Activated naive CD8-positive, alpha-beta T cell treated with anti-CD3 and anti-CD28 coated beads for 36 hours (primary cell): ENCODE measurements around the gene RFC5. TPM values are rescaled to one million over a fixed set of nuclear protein-coding genes. Genes with fewer than 3 reads are reported as not detected.
A peak's percentile ranks its signal among the peaks of the same experiment; 100 is the strongest.

Experiments used
- DNase-seq: peaks from one replicate; pipeline ENCODE4 v3.0.0; 2021
- H3K27ac Mint-ChIP-seq: one replicate; pipeline ENCODE4 v1.8.0; 2022; ENCODE audit warnings: mild to moderate bottlenecking, moderate library complexity, mixed read lengths
- H3K27me3 Mint-ChIP-seq: one replicate; pipeline ENCODE4 v1.8.0; 2022; ENCODE audit warnings: mild to moderate bottlenecking, mixed read lengths
- H3K36me3 Mint-ChIP-seq: one replicate; pipeline ENCODE4 v1.8.0; 2021; ENCODE audit warnings: mild to moderate bottlenecking, mixed read lengths
- H3K4me1 Mint-ChIP-seq: one replicate; pipeline ENCODE4 v1.8.0; 2021; ENCODE audit warnings: mixed read lengths
- H3K4me3 Mint-ChIP-seq: one replicate; pipeline ENCODE4 v1.8.0; 2022; ENCODE audit warnings: mild to moderate bottlenecking, moderate library complexity, mixed read lengths
- H3K9me3 Mint-ChIP-seq: one replicate; pipeline ENCODE4 v1.8.0; 2022; ENCODE audit warnings: mixed read lengths
- total RNA-seq, 2 experiments: library from RNA; stranded (reverse); gene quantifications; one replicate each; pipeline ENCODE4 v1.2.3, GENCODE V29; 2021

The RFC5 gene
- total RNA-seq, 2 experiments from 2014 or later: 71.7 to 72.5 TPM

DNA sequence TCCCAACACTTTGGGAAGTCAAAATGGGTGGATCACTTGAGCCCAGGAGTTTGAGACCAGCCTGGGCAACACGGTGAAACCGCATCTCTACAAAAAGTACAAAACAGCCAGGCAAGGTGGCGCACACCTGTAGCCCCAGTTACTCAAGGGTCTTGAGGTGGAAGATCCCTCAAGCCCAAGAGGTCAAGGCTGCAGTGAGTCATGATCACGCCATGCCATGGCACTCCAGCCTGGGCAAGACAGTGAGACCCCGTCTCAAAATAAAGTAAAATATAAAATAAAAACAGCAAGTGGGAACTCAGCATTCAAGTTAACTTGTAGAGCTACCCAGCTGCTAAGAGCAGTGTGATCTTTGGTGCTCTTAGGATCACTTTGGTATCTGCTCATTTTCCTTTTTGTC is 12.7 kb downstream of the RFC5 start:
- peak overlapping the region; percentile 60 for H3K27ac Mint-ChIP-seq
- DNase-seq: no peak
- peaks cover 16% of the 10 kb centered on the region for H3K4me1 Mint-ChIP-seq
- no peaks in the 10 kb centered on the region for H3K27me3 Mint-ChIP-seq
- H3K9me3 Mint-ChIP-seq: no peaks in the 10 kb centered on the region
- peaks cover 50% of the 10 kb centered on the region for H3K36me3 Mint-ChIP-seq
- no peak overlapping the region for H3K4me3 Mint-ChIP-seq

DNA sequence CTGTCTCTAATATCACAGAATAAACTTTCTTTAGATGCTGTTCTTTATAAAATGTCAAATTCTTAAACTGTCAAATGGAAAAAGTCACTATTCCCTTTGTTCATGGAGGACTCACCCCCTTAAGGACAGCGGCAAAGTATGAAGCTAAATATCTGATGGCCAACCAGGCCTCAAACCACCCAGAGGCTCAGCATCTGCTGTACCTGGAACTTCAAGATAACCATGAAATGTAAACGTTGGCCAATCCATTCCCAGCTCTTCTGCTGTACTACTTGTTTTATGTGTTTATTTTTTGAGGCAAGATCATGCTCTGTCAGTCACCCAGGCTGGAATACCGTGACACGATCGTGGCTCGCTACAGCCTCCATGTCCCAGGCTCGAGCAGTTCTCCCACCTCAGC is 15.7 kb downstream of the RFC5 start:
- no peak overlapping the region for H3K4me3 Mint-ChIP-seq
- peaks cover 42% of the 10 kb centered on the region for H3K4me1 Mint-ChIP-seq
- peak overlapping the region; percentile 77 for H3K27ac Mint-ChIP-seq

DNA sequence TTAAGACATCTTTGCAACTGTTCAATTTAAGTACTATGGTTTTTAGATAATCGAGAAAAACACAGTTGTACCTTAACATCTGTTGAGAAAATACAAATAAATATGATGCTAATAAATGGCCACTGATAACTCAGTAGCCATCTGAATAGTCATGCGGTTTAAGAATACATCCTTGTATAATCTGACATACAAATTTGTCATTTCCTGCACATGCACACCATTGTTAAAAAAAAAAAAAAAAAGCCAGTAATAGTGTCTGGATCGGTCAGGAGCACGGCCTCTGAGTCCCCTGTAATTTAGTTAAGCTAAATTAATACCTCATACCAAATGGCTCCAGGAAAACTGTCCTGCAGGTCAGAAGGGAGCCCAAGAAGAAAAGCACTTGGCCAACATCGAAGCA is 16.8 kb downstream of the RFC5 start:
- Mint-ChIP-seq H3K9me3 (peaks cover 2% of the 10 kb centered on the region), H3K27me3 (no peaks in the 10 kb centered on the region), H3K4me3 (no peak overlapping the region), H3K4me1 (peaks cover 45% of the 10 kb centered on the region), H3K27ac (peak overlapping the region; percentile 92), H3K36me3 (peaks cover 68% of the 10 kb centered on the region)
- no peak for DNase-seq

More for the DNA sequence above, 15.7 kb downstream of the RFC5 start:
- Mint-ChIP-seq H3K36me3 (peaks cover 67% of the 10 kb centered on the region), H3K27me3 (no peaks in the 10 kb centered on the region), H3K9me3 (peaks cover 2% of the 10 kb centered on the region)
- DNase-seq: no peak

DNA sequence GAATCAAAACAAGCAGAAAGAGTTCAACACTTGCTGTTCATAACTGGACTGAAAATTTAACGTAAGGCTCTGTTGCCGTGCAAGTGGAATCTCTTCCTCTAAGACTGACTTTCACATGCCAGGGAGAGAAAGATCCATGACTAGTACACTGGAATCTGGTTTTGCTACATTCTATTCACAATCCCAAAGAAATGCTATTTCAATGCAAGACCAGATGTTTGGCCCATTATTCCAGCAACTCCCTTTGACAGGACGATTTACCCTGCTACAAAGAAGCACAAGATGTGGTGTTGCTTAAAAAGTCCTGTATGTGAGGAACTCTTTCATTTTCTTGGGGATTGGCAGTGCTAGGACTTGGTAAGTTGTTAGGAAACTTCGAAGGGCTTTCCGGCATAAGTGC is 17.4 kb downstream of the RFC5 start:
- peaks cover 42% of the 10 kb centered on the region for H3K4me1 Mint-ChIP-seq
- H3K36me3 Mint-ChIP-seq: peaks cover 66% of the 10 kb centered on the region
- no peaks in the 10 kb centered on the region for H3K27me3 Mint-ChIP-seq
- peaks cover 2% of the 10 kb centered on the region for H3K9me3 Mint-ChIP-seq
- peak overlapping the region; percentile 92 for H3K27ac Mint-ChIP-seq
- H3K4me3 Mint-ChIP-seq: no peak overlapping the region
- DNase-seq: no peak

DNA sequence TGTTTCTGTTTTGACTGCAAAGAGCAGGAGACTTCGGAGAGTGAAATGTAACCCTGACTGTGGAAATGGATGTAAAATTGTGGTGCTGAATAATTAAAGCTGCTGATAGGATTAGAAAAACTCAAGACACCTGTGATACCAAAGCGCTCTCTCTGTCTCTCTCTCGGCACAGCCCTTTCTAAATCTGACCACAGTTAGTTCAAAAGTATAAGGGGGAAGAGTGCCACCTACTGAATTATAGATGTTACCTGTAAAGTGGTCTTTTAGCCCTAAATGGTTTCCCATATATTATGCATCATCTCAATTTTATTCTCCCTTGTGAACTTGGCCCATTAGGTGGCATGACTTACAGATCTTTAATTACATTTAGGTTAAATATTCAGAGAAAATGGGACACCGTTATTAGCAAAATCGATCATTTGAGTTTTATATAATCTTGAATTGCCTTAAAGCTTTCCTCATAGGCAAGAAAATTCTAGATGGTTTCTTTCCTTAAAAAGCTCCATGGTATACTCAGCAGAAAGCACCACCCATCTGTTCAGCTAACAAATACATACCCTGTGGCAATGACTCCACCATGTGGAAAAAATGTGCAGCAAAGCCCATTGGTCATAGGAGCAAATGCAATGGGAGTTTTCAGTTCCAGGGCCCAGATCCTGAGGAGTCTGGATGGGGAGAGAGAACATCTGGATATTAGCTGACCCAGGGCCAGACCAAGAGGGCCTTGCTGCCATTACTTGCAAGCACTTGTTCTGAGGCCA is 18.1 kb downstream of the RFC5 start:
- DNase-seq: no peak
- Mint-ChIP-seq H3K4me1 (peaks cover 42% of the 10 kb centered on the region), H3K27ac (peak overlapping the region; percentile 92), H3K9me3 (peaks cover 2% of the 10 kb centered on the region), H3K27me3 (no peaks in the 10 kb centered on the region), H3K36me3 (peaks cover 65% of the 10 kb centered on the region), H3K4me3 (no peak overlapping the region)

DNA sequence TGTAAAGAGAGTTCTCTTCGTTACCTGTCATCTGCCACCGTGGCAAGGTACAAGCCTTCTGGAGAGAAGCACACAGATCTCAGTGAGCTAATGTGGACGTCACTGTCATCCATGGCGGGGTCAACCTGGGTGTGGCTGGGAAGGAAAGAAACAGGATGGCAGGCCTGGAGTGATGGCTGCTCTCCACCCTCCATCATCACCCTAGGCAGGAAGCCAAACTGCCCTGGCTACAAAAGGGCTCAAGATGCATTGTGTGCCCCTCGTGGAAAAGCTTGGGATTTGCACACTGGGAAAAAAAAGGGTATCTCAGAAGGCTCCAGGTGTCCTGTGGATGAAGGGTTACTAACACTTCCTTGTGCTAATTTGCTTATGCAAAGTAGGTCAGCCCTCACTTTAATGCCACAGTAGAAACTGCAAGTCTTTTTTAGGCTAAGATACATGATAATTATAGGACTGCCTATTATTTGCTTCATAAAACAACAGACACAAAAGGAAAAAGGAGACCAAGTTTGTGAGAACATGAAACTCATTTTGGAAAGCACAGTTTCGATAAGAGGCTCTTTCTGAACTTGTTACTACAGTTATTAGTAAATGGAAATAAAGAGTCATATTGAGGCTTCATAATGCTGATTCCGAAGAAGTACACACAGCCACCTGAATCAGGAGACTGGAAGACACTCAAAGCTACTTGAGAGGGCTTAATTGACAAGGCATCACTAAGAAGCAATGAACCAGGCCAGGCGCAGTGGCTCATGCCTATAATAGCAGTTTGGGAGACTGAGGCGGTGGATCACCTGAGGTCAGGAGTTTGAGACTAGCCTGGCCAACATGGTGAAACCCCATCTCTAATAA is 18.9 kb downstream of the RFC5 start:
- Mint-ChIP-seq H3K4me1 (peaks cover 42% of the 10 kb centered on the region), H3K4me3 (peak overlapping the region; percentile 7), H3K36me3 (peaks cover 64% of the 10 kb centered on the region), H3K9me3 (peaks cover 2% of the 10 kb centered on the region), H3K27ac (peak overlapping the region; percentile 92), H3K27me3 (no peaks in the 10 kb centered on the region)
- no peak for DNase-seq

DNA sequence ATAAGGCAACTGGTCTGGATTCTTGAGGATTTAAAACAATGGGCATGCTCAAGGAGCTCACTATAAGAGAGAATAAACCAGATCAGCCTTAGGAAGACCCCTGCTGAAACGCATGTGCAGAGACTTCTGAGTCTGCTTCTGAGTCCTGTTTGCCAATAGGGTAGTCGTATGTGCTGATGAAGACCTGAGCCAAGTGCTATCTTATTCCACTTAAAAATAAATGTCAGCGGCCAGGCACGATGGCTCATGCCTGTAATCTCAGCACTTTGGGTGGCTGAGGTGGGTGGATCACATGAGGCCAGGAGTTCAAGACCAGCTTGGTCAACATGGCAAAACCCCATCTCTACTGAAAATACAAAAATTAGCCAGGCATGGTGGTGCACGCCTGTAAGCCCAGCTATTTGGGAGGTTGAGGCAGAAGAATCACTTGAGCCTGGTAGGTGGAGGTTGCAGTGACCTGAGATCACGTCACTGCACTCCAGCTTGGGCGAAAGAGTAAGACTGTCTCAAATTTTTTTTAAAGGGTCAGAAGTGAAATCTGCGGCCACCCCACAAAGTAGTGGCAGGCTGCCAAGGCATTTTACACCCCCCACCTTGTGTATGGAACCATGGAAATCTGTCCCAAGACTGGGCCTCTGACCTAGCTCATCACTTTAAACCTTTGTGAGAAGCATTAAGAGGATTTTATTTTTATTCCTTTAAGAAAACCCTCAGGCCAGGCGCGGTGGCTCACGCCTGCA is 20.3 kb downstream of the RFC5 start:
- peaks cover 42% of the 10 kb centered on the region for H3K4me1 Mint-ChIP-seq
- no peaks in the 10 kb centered on the region for H3K27me3 Mint-ChIP-seq
- no peak for DNase-seq
- H3K9me3 Mint-ChIP-seq: peaks cover 2% of the 10 kb centered on the region
- H3K36me3 Mint-ChIP-seq: peaks cover 70% of the 10 kb centered on the region
- peak overlapping the region; percentile 10 for H3K4me3 Mint-ChIP-seq
- peak overlapping the region; percentile 92 for H3K27ac Mint-ChIP-seq

DNA sequence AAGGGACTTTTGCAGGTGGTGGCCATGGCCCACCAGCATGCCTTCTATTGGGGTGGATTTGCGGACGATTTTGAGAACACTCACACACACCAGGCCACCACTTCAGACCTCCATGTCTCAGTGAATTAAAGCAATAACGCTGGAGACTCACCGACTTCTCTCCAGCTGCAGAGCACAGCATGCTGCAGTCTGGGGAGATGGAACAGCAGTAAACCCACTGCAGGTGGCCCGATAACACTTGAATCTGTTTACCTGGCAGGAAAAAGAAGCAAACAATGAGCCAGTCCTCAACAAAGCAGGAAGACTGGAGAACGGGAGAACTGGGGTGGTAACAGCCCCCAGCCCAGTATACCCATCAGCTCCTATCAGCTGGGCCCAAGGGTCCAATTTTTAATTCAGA is 21.6 kb downstream of the RFC5 start:
- H3K27ac Mint-ChIP-seq: no peak overlapping the region
- H3K9me3 Mint-ChIP-seq: peaks cover 2% of the 10 kb centered on the region
- H3K4me3 Mint-ChIP-seq: no peak overlapping the region
- peaks cover 42% of the 10 kb centered on the region for H3K4me1 Mint-ChIP-seq
- peaks cover 74% of the 10 kb centered on the region for H3K36me3 Mint-ChIP-seq
- H3K27me3 Mint-ChIP-seq: no peaks in the 10 kb centered on the region
- no peak for DNase-seq

DNA sequence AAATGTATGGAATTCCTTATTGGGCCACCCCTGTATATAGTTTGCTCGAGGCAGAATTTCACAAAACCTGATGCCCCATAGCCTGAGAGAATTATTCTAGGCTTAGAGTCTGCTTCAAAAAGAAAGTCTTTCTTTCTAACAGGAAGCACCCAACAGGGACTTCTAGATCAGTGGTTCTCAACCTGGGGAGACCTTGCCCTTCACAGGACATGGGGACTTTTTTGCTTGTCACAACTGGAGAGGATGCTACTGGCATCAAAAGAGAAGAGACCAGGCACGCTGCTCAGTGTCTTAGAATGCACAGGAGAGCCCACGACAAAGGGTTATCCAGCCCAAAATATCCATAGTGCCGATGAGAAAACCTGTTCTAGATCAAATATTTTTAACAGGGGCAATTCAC is 25.6 kb downstream of the RFC5 start:
- Mint-ChIP-seq H3K4me1 (peaks cover 33% of the 10 kb centered on the region), H3K27ac (peak overlapping the region; percentile 38), H3K4me3 (no peak overlapping the region), H3K36me3 (peaks cover 67% of the 10 kb centered on the region), H3K27me3 (no peaks in the 10 kb centered on the region), H3K9me3 (no peaks in the 10 kb centered on the region)
- no peak for DNase-seq

DNA sequence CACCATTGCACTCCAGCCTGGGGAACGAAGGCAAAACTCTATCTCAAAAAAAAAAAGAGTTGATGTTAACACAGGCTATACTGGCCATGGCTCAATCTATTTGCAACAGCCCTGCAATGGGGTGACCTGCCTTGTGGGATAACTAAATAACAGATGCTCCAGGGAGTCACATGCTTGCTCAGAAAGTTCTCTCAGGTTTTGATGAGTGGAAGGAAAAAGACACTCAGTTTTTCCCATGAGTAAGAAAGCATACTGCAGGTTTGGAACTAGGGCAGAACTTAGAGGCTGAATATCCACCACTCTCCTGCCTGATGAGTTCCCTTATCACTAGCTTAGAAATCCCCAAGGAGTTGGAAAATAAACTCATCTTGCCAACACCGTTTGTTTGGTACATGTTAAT is 27.6 kb downstream of the RFC5 start:
- Mint-ChIP-seq H3K36me3 (peaks cover 60% of the 10 kb centered on the region), H3K27me3 (no peaks in the 10 kb centered on the region), H3K4me3 (peak overlapping the region; percentile 37), H3K4me1 (peaks cover 31% of the 10 kb centered on the region), H3K27ac (peak overlapping the region; percentile 92), H3K9me3 (no peaks in the 10 kb centered on the region)
- DNase-seq: no peak

DNA sequence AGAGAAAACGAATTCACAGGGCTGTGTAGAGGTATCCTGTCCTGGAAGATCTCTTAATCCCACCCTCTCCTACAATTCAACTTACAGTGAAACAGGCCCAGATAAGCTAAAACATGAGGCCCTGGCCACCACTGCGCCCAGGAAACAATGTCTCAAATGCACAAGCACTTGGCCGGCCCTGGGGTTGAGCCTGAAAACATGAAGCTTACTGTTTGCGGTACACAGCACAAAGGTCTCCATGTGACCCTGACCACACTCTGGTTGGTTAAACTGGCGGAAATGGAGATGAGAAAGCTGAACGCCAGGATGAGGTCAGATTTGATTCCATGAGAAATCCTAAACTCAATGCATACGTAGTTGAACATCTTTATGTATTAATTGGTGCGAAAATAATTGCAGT is 28.1 kb downstream of the RFC5 start:
- Mint-ChIP-seq H3K4me1 (peaks cover 31% of the 10 kb centered on the region), H3K27me3 (no peaks in the 10 kb centered on the region), H3K9me3 (no peaks in the 10 kb centered on the region), H3K27ac (peak overlapping the region; percentile 92), H3K4me3 (peak overlapping the region; percentile 37), H3K36me3 (peaks cover 58% of the 10 kb centered on the region)
- DNase-seq: no peak

DNA sequence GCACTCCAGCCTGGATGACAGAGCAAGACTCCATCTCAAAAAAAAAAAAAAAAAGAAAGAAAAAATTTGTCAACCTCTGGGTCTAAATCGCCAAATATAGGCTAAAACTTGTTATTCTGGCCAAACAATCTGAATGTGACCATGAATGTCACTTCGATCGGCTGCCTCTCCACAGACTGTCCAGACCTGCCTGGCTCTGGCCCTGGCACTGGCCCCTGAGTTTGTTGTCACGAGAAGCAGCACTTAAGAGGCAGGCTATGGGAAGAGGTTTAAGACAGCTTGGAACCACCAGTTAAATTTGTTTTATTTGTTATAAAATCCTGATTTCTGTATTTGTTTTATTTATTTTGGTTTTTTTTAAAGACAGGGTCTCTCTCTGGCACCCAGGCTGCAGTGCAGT is 29.9 kb downstream of the RFC5 start:
- Mint-ChIP-seq H3K4me1 (peaks cover 36% of the 10 kb centered on the region), H3K27me3 (no peaks in the 10 kb centered on the region), H3K4me3 (no peak overlapping the region), H3K27ac (peak overlapping the region; percentile 92), H3K9me3 (no peaks in the 10 kb centered on the region), H3K36me3 (peaks cover 59% of the 10 kb centered on the region)
- no peak for DNase-seq

DNA sequence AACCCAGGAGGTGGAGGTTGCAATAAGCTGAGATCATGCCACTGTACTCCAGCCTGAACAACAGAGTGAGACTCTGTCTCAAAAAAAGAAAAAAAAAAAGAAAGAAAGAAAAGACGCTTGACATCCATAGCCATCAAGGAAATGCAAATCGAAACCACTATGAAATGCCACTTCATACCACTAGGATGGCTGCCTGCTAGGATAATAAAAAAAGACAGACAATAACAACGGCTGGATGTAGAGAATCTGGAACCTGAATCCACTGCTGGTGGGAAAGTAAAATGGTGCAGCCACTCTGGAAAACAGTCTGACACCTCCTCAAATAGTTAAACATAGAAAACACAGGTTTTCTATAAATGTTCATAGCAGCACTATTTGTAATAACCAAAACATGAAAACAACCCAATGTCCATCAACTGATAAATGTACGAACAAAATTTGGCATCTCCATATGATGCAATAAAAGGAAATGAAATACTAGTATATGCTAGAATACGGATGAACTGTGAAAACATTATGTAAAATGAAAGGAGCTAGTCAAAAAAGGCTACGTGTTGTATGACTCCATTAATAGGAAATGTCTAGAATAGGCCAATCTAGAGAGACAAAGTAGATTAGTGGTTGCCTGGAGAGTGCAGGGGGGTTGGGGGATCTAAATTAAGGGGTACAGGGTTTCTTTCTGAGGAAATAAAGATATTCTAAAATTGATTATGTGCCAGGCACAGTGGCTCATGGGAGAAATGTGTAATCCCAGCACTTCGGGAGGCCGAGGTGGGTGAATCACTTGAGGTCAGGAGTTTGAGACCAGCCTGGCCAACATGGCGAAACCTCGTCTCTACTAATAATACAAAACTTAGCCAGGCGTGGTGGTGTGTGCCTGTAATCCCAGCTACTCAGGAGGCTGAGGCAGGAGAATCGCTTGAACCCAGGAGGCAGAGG is 34.7 kb downstream of the RFC5 start:
- no peak for DNase-seq
- peak overlapping the region; percentile 51 for H3K27ac Mint-ChIP-seq
- H3K4me1 Mint-ChIP-seq: peaks cover 32% of the 10 kb centered on the region
- H3K4me3 Mint-ChIP-seq: no peak overlapping the region
- H3K9me3 Mint-ChIP-seq: no peaks in the 10 kb centered on the region
- peaks cover 31% of the 10 kb centered on the region for H3K36me3 Mint-ChIP-seq
- no peaks in the 10 kb centered on the region for H3K27me3 Mint-ChIP-seq
